ENCODE data around the gene PTPRK. TPM values are rescaled to one million over a fixed set of nuclear protein-coding genes. Genes with fewer than 3 reads are reported as not detected.

Gene PTPRK
- total and polyA plus RNA-seq, 2 donors (not counting 1 experiment from before 2014, with no cell fraction given) = 19.4 to 75.5 TPM

GRCh38 chr6:128266946-128267345 lies 253.5 kb downstream of the PTPRK start:
- Histone ChIP-seq H3K9me3 (ENCODE audit: control insufficient read depth, insufficient read depth, low read depth, low read length) (no peaks in the 10 kb centered on the region), H3K27me3 (ENCODE audit: control insufficient read depth, insufficient read depth, low read length) (no peaks in the 10 kb centered on the region), H3K27ac (ENCODE audit: insufficient read depth, low read length) (no peak overlapping the region), H3K9ac (ENCODE audit: insufficient read depth, low read length) (no peak overlapping the region), H2AFZ (ENCODE audit: low read length) (no peak overlapping the region), H4K20me1 (ENCODE audit: control insufficient read depth, extremely low read depth, insufficient read depth, low read length) (no peaks in the 10 kb centered on the region), H3K4me1 (ENCODE audit: control insufficient read depth, extremely low read depth, insufficient read depth, low read length) (no peaks in the 10 kb centered on the region), H3K4me3 (replicated peaks in 1 of 4; ENCODE audit: control extremely low read depth in 1 of 4, insufficient read depth in 1 of 4, low read depth in 3 of 4, low read length in 4 of 4) (no peak overlapping the region), H3K4me2 (ENCODE audit: extremely low read depth, insufficient read depth, low read length) (no peak overlapping the region), H3K79me2 (ENCODE audit: control insufficient read depth, insufficient read depth, low read length) (no peaks in the 10 kb centered on the region), H3K36me3 (ENCODE audit: control insufficient read depth, insufficient read depth, low read length) (no peaks in the 10 kb centered on the region)
- no peak for TF ChIP-seq CTCF (conservative IDR thresholded peaks at IDR 0.05 in 1 of 2, IDR thresholded peaks at IDR 0.05 in 1 of 2; ENCODE audit: low read depth in 1 of 2, low read length in 2 of 2)
- no peak for TF ChIP-seq EZH2 (IDR thresholded peaks at IDR 0.05; ENCODE audit: low read length, missing control alignments)
- DNase-seq (ENCODE audit: low read depth in 2 of 2) = no peak

GRCh38 chr6:128265706-128266105 lies 254.7 kb downstream of the PTPRK start:
- TF ChIP-seq EZH2 (IDR thresholded peaks at IDR 0.05; ENCODE audit: low read length, missing control alignments) (no peak), CTCF (conservative IDR thresholded peaks at IDR 0.05 in 1 of 2, IDR thresholded peaks at IDR 0.05 in 1 of 2; ENCODE audit: low read depth in 1 of 2, low read length in 2 of 2) (no peak)
- DNase-seq (ENCODE audit: low read depth in 2 of 2) = no peak
- H3K4me2 ChIP-seq (ENCODE audit: extremely low read depth, insufficient read depth, low read length) = no peak overlapping the region
- no peaks in the 10 kb centered on the region for H3K9me3 ChIP-seq (ENCODE audit: control insufficient read depth, insufficient read depth, low read depth, low read length)
- no peaks in the 10 kb centered on the region for H3K27me3 ChIP-seq (ENCODE audit: control insufficient read depth, insufficient read depth, low read length)
- no peaks in the 10 kb centered on the region for H4K20me1 ChIP-seq (ENCODE audit: control insufficient read depth, extremely low read depth, insufficient read depth, low read length)
- no peak overlapping the region for H3K27ac ChIP-seq (ENCODE audit: insufficient read depth, low read length)
- no peak overlapping the region for H2AFZ ChIP-seq (ENCODE audit: low read length)
- H3K79me2 ChIP-seq (ENCODE audit: control insufficient read depth, insufficient read depth, low read length) = no peaks in the 10 kb centered on the region
- H3K4me1 ChIP-seq (ENCODE audit: control insufficient read depth, extremely low read depth, insufficient read depth, low read length) = no peaks in the 10 kb centered on the region
- H3K9ac ChIP-seq (ENCODE audit: insufficient read depth, low read length) = no peak overlapping the region
- H3K4me3 ChIP-seq (replicated peaks in 1 of 4; ENCODE audit: control extremely low read depth in 1 of 4, insufficient read depth in 1 of 4, low read depth in 3 of 4, low read length in 4 of 4) = no peak overlapping the region
- H3K36me3 ChIP-seq (ENCODE audit: control insufficient read depth, insufficient read depth, low read length) = no peaks in the 10 kb centered on the region

- no peak for TF ChIP-seq EZH2 (IDR thresholded peaks at IDR 0.05; ENCODE audit: low read length, missing control alignments)
- no peak for TF ChIP-seq CTCF (conservative IDR thresholded peaks at IDR 0.05 in 1 of 2, IDR thresholded peaks at IDR 0.05 in 1 of 2; ENCODE audit: low read depth in 1 of 2, low read length in 2 of 2)
- Histone ChIP-seq H3K4me3 (replicated peaks in 1 of 4; ENCODE audit: control extremely low read depth in 1 of 4, insufficient read depth in 1 of 4, low read depth in 3 of 4, low read length in 4 of 4) (no peak overlapping the region), H3K4me2 (ENCODE audit: extremely low read depth, insufficient read depth, low read length) (peak overlapping the region; percentile 78), H4K20me1 (ENCODE audit: control insufficient read depth, extremely low read depth, insufficient read depth, low read length) (no peaks in the 10 kb centered on the region), H3K9me3 (ENCODE audit: control insufficient read depth, insufficient read depth, low read depth, low read length) (no peaks in the 10 kb centered on the region), H3K27ac (ENCODE audit: insufficient read depth, low read length) (no peak overlapping the region), H3K79me2 (ENCODE audit: control insufficient read depth, insufficient read depth, low read length) (no peaks in the 10 kb centered on the region), H3K36me3 (ENCODE audit: control insufficient read depth, insufficient read depth, low read length) (no peaks in the 10 kb centered on the region), H3K9ac (ENCODE audit: insufficient read depth, low read length) (no peak overlapping the region), H3K27me3 (ENCODE audit: control insufficient read depth, insufficient read depth, low read length) (no peaks in the 10 kb centered on the region), H3K4me1 (ENCODE audit: control insufficient read depth, extremely low read depth, insufficient read depth, low read length) (no peaks in the 10 kb centered on the region), H2AFZ (ENCODE audit: low read length) (no peak overlapping the region)
- DNase-seq (ENCODE audit: low read depth in 2 of 2) = peak in 1 of 2 donors; percentile 14
Observed at GRCh38 chr6:128259730-128260685, 260.4 kb downstream of the PTPRK start.

Data from fibroblast of lung (primary cell).